Posterior vena cava (tissue), 2 donors: ENCODE data around the gene SNCAIP. TPM values are rescaled to one million over a fixed set of nuclear protein-coding genes. Genes with fewer than 3 reads are reported as not detected.
"Not testable (repeated sequence)": the region's sequence is repeated elsewhere in the genome, so short reads cannot be mapped to it uniquely, and the experiment has no call there.

Experiments
- DNase-seq: peaks from one replicate; pipeline ENCODE4 v3.0.0-alpha.2; 2020; ENCODE audit warnings: low spot score
- intact Hi-C, 2 donors: fragments of 100-400 bp; cut with DNase I; formaldehyde crosslinking; loops; one replicate each; pipeline versions ENCODE4 v1.14.1 to v1.14.2; 2022 to 2023
- total RNA-seq, 2 donors: library from RNA; stranded (reverse); fragmentation: NEBNext Ultra II Directional; extraction: Animal tissue kit (Norgen Biotek cat#: 25700); gene quantifications; one replicate each; pipeline ENCODE4 v1.2.1, GENCODE V29; 2021
- donor health status: DM: yes; HTN: yes; CAD: no.
- donor health status: DM: yes; HTN: yes; CAD: no.

The SNCAIP gene
- total RNA-seq, 2 donors from 2014 or later, result 3.8 to 4.1 TPM

DNA sequence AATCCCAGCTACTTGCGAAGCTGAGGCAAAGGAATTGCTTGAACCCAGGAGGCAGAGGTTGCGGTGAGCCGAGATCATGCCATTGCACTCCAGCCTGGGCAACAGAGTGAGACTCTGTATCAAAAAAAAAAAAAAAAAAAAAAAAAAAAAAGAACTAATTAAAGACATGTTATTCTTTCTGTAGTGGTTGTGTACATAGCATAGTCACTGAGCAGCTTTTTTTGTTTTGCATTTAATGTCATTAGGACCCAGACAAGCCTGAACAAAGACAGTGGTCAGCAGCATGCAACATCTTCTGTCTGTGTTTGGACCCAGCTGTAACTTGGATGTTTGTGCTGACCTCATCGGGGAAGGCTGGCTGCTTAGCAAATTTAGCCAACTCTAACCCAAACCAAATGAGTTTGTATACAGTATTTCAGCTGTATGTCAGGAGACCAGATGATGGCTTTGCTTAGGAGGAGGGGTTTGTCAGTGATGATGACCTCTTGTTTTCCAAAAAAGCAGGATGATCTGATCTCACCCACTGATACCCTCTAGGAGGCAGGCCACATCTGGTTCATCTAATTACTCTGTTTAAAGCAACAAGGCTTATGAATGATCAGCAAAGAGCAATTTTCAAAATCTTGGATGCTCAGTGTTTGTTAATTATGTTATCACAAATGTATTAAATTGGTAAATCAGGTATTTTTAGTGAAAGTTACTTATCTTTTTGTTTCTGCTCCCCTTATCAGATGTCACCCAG is 39.5 kb downstream of the SNCAIP start:
- no peak for DNase-seq
- intact Hi-C loops, result no loop called here

GRCh38 chr5:122352331-122352730 is 40.3 kb downstream of the SNCAIP start:
- intact Hi-C loops, result no loop called here
- no peak for DNase-seq

- DNase-seq, intact Hi-C loops: not testable (repeated sequence)
Observed at GRCh38 chr5:122353361-122353760, 41.3 kb downstream of the SNCAIP start.

GRCh38 chr5:122354293-122354692 is 42.3 kb downstream of the SNCAIP start:
- intact Hi-C loops, result no loop called here
- no peak for DNase-seq

DNA sequence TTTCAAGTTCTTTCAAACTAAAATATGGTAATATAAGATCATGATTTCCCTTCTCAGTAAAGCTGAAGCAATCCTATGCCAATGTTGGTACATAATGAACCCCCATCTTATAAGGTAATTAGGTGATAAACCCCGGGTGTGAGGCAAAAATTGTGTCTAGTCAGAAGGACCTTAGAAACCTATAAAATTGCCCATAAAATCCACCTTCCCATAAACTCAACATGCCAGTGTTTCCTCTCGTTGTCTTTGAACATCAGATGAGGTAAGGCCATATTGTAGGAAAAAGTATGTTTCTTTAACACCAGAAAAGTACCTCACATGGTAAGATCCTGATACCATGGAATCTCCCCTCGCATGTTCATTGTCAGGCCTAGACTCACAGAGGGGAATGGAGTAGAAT is 43.3 kb downstream of the SNCAIP start:
- no peak for DNase-seq
- intact Hi-C loops, result no loop called here

DNA sequence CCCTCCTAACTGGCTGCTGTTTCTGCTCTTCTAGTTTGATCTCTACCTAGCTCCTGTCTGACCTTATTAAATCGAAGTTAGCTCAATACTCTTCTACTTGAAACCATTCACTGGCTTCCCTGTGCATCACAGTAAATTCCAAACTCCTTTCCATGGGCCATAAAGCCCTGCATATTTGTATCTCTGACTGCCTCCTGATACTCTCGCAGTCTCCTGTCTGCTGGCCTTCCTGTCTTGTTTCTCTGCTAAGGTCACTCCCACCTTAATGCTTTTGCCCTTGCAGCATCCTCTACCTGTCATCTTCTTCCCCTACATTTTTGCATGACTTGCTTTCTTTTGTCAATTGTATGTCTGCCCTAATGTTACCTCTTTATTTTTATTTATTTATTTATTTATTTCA is 44.8 kb downstream of the SNCAIP start:
- intact Hi-C loops, result no loop called here
- DNase-seq, result no peak

DNA sequence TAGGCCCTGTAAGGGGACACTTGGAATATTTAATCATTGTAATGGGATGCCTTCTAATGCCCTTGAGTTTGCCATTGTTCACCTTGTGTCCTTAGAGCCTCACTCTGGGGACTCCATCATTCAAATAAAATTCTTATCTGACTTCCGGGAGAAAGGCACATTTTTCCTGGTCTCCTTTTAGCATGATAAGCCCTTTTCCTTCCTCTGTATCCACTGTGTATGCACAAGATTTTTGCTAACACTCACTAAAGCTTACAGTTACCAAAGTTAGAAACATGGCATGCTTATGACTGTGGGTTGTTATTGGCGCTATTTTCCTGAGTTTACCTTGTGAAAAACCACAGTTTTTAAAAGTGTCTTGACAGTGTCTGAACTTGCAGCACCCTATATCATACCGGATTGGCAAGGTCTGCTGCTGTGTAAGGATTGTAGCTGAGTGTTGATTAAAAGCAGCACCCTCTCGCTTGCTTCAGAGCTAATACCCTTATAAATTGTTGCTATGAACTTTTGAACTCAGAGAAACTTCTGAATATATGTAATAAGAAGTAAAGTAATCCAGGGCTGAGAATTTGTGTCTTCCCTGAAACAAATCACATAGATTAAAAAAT is 46.4 kb downstream of the SNCAIP start:
- intact Hi-C loops, result no loop called here

DNA sequence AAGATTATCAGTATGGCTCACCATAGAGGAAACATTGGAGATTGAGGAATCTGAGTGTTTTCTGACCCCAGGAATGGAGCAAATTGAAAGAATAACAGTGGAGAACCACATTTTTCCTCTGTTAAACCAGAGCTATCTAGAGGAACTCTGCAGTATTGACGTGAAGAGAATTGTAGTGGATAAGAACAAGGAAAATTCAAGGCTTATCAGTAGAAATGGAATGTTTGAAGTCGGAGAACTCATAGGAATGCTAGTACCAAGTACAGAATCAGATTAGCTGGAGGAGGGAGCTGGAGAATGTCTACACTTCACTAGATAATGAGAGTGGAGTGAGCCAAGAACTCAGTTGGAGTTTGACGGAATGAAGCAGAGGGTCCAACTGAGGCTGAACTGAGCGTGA is 50.3 kb downstream of the SNCAIP start:
- intact Hi-C loops, result no loop called here
- no peak for DNase-seq

More for the DNA sequence above, 46.4 kb downstream of the SNCAIP start:
- no peak for DNase-seq

DNA sequence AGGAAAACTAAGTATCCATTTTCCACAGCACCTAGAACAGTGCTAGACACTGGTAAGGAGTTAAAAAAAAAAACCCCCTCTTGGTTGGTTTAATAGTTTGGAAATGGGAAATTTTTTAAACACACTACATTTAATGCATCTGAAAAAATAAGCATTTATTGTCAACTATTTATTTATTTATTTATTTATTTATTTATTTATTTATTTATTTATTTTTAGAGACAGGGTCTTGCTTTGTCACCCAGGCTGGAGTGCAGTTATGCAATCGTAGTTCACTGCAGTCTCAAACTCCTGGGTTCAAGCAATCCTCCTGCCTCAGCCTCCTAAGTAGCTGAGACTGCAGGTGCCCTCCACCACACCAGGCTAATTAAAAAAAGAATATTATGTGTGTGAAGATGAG is 51.6 kb downstream of the SNCAIP start:
- intact Hi-C loops, result no loop called here
- DNase-seq, result no peak

- no peak for DNase-seq
- intact Hi-C loops, result no loop called here
Observed at GRCh38 chr5:122366501-122366900, 54.5 kb downstream of the SNCAIP start.

- no peak for DNase-seq
- intact Hi-C loops, result no loop called here
Observed at GRCh38 chr5:122367456-122367855, 55.4 kb downstream of the SNCAIP start.

GRCh38 chr5:122368510-122369251 is 56.6 kb downstream of the SNCAIP start:
- no peak for DNase-seq
- intact Hi-C loops, result no loop called here

DNA sequence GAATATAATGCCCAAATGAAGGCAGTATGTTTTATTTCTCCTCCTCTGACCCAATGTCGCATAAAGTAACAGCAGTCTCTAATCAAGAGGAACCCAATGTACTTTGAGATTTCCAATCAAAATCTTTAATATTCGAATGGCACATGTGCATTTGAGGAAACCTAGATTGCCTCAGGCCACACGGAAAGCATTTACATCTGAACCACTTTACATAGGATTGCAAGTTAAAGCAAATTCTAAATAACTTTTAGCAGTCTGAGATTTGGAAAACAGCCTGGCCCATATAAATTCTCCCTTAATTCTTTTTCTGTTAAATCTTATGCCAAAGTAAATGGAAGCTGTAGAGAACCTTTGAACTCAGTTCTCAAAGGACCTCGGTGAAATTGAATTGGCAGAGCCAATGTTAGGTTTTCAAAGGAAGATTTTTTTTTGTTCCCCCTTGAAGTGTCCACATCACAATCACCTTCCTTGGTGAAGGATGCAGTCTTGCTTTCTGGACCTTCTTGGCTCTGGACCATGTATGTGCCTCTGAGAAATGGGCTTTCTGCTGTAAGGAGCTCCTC is 57.3 kb downstream of the SNCAIP start:
- DNase-seq, result no peak
- intact Hi-C loops, result no loop called here

DNA sequence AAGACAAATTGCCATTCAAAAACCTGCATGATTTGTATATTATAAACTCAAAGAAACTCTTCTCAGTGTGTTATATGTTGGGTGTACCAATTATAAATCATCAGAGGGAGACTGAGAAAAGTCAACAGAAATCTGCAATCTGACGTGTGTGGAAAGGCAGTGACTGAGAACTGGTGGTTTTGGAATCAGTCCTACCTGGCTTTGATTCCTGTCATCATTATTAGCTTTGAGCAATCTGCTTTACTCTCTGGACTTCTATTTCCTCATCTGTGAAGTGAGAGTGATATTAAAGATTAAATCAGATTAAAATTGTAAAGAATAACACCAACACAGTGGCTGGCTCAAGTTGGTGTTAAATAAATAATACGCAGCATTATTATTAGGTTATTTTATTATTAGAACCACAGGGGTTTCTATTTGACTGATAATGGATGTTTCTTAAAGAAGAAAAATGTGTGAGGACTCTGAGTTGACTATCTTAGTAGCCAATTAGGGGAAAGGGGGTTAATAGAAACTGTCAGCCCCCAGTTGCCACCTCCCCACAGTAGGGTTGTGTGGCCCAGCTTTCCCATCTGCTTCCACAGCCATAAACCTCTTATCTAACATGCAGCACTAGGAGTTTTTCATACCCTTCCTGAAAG is 59.6 kb downstream of the SNCAIP start:
- no peak for DNase-seq
- intact Hi-C loops, result no loop called here

GRCh38 chr5:122374110-122374509 is 62.1 kb downstream of the SNCAIP start:
- intact Hi-C loops, result no loop called here
- no peak for DNase-seq

DNA sequence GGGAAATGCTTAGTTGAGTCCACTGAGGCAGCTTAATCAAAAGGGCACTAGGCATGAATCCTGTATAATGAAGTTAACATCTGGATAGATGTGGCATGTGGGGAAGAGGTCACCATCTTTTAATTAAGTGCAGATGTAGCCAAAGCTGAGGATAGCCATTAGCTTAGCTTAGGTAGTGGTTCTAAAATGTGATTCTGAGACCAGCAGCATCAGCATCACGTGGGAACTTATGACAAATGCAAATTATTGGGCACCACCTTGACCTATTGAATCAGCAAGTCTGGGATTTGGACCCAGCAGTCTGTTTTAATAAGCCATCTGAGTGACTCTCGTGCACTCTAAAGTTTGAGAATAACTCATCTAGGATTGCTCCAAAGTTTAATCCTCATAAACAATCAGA is 63.8 kb downstream of the SNCAIP start:
- intact Hi-C loops, result no loop called here

DNA sequence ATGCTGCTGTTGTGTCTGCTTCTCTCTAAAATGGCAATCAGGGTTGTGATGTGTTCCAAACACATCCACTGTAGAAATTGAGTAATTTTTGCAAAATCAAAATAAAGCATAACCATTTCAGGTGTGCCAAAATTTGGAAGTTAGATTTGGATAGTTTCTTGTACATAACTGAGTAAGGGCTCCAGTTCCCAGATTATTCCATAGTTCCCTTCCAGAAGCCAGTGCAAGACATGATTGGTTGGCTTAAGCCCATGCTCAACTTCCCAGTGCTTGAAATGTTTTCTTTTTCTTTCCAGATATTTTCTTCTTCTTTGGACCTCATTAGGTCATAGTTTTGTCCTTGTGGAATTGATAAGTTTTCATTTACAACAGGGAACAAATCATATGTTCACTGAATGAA is 64.2 kb downstream of the SNCAIP start:
- intact Hi-C loops, result no loop called here
- no peak for DNase-seq

More for the DNA sequence above, 63.8 kb downstream of the SNCAIP start:
- no peak for DNase-seq

GRCh38 chr5:122377026-122377425 is 65.0 kb downstream of the SNCAIP start:
- intact Hi-C loops, result no loop called here

DNA sequence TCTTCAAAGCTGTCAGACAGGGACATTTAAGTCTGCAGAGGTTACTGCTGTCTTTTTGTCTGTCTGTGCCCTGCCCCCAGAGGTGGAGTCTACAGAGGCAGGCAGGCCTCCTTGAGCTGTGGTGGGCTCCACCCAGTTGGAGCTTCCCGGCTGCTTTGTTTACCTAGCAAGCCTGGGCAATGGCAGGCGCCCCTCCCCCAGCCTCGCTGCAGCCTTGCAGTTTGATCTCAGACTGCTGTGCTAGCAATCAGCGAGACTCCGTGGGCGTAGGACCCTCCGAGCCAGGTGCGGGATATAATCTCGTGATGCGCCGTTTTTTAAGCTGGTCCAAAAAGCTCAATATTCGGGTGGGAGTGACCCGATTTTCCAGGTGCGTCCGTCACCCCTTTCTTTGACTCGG is 70.9 kb downstream of the SNCAIP start:
- intact Hi-C loops, result not testable (repeated sequence)

More at GRCh38 chr5:122377026-122377425, 65.0 kb downstream of the SNCAIP start:
- no peak for DNase-seq

More for the DNA sequence above, 70.9 kb downstream of the SNCAIP start:
- not testable (repeated sequence) for DNase-seq
